Measurements from ENCODE around the gene PFDN2.
"Not testable (repeated sequence)": the region's sequence is repeated elsewhere in the genome, so short reads cannot be mapped to it uniquely, and the experiment has no call there.

PFDN2 gene

GRCh38 chr1:161119092-161119903 is 1.5 kb upstream of the PFDN2 start:
- no peaks in the 10 kb centered on the region for H3K27me3 ChIP-seq
- peak overlapping the region; percentile 86 to 95 for H3K4me3 ChIP-seq (ENCODE audit: low read depth in 1 of 2, low read length in 1 of 2)
- peaks cover 50% of the 10 kb centered on the region for H3K36me3 ChIP-seq
- H3K9me3 ChIP-seq = no peaks in the 10 kb centered on the region
- TF ChIP-seq CTCF (IDR thresholded peaks at IDR 0.05) = peak; percentile 42
- peaks cover 50 to 54% of the 10 kb centered on the region in 2 experiments for H3K4me1 ChIP-seq (ENCODE audit: control insufficient read depth in 1 of 2, insufficient read depth in 1 of 2, low read depth in 1 of 2, low read length in 1 of 2)
- H3K27ac ChIP-seq = peak overlapping the region; percentile 91

- H3K27ac ChIP-seq; H3K4me3 ChIP-seq (ENCODE audit: low read depth in 1 of 2, low read length in 1 of 2); H3K9me3 ChIP-seq; H3K27me3 ChIP-seq: not testable (repeated sequence)
- H3K36me3 ChIP-seq = peaks cover 20% of the 10 kb centered on the region
- peaks cover 43 to 48% of the 10 kb centered on the region in 2 experiments for H3K4me1 ChIP-seq (ENCODE audit: control insufficient read depth in 1 of 2, insufficient read depth in 1 of 2, low read depth in 1 of 2, low read length in 1 of 2)
Measured at GRCh38 chr1:161115961-161116360, 1.9 kb downstream of the PFDN2 start.

DNA sequence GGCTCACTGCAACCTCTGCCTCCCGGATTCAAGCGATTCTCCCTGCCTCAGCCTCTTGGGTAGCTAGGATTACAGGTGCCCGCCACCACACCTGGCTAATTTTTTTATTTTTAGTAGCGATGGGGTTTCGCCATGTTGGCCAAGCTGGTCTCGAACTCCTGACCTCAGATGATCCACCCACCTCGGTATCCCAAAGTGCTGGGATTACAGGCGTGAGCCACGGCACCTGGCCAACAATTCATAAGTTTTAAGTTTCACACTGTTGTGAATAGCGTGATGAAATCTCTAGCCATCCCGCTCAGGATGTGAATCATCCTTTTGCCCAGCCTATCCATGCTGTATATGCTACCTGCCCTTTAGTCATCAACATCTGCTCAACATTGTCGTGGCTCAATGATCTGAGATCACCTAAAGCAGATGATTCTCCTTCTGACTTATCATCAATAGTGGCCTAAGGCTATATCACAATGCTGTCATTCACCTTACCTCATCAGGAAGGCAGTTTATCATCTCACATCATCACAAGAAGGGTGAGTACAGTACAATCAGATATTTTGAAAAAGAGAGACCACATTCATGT is 2.6 kb downstream of the PFDN2 start:
- Histone ChIP-seq H3K27me3 (no peaks in the 10 kb centered on the region), H3K9me3 (no peaks in the 10 kb centered on the region), H3K4me1 (ENCODE audit: control insufficient read depth in 1 of 2, insufficient read depth in 1 of 2, low read depth in 1 of 2, low read length in 1 of 2) (peaks cover 40 to 44% of the 10 kb centered on the region in 2 experiments), H3K36me3 (peaks cover 13% of the 10 kb centered on the region), H3K4me3 (ENCODE audit: low read depth in 1 of 2, low read length in 1 of 2) (no peak overlapping the region), H3K27ac (no peak overlapping the region)
- no peak for TF ChIP-seq CTCF (IDR thresholded peaks at IDR 0.05)

DNA sequence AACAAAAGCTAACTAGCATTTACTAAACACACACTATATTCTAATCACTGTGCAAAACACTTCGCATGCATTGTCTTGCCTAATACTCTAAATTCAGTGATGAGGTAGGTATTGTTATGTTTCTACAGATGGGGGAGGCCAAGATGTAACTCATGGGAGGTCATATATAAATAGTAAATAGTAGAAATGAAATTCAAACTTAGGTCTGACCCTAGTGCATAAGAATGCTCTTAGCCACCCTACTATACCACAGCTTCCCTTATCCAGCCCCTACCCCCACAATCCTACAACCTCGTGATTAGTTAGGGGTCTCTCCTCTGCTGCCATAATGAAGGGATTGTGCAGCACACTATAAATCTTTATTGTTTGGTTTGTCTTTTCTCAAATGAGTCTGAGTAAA is 3.3 kb downstream of the PFDN2 start:
- no peaks in the 10 kb centered on the region for H3K9me3 ChIP-seq
- no peaks in the 10 kb centered on the region for H3K27me3 ChIP-seq
- no peak overlapping the region for H3K4me3 ChIP-seq (ENCODE audit: low read depth in 1 of 2, low read length in 1 of 2)
- no peak for TF ChIP-seq CTCF (IDR thresholded peaks at IDR 0.05)
- H3K27ac ChIP-seq = no peak overlapping the region
- H3K36me3 ChIP-seq = peaks cover 6% of the 10 kb centered on the region
- peaks cover 36 to 38% of the 10 kb centered on the region in 2 experiments for H3K4me1 ChIP-seq (ENCODE audit: control insufficient read depth in 1 of 2, insufficient read depth in 1 of 2, low read depth in 1 of 2, low read length in 1 of 2)

DNA sequence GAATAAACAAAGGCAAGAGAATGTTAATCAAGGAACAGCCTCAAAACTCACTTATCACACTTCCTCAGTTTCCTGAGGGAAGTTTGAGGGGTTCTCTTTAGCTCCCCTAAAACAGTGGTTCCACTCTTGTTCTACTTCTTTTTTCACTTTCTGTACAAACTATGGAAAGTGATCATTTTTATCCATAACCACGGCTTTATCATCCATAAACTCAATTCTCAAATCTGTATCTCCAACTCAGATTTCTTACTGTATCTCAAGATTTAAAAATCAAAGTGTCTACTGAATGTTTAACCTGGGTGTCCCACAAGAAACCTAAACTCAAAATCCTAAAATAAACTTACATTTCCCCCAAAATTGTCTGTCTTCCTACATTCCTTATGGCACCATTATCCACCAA is 3.9 kb downstream of the PFDN2 start:
- Histone ChIP-seq H3K4me1 (ENCODE audit: control insufficient read depth in 1 of 2, insufficient read depth in 1 of 2, low read depth in 1 of 2, low read length in 1 of 2) (peaks cover 29 to 32% of the 10 kb centered on the region in 2 experiments), H3K36me3 (no peaks in the 10 kb centered on the region), H3K27ac (no peak overlapping the region), H3K4me3 (ENCODE audit: low read depth in 1 of 2, low read length in 1 of 2) (no peak overlapping the region), H3K27me3 (no peaks in the 10 kb centered on the region), H3K9me3 (no peaks in the 10 kb centered on the region)
- no peak for TF ChIP-seq CTCF (IDR thresholded peaks at IDR 0.05)

- Histone ChIP-seq H3K4me3 (ENCODE audit: low read depth in 1 of 2, low read length in 1 of 2) (no peak overlapping the region), H3K9me3 (no peaks in the 10 kb centered on the region), H3K27me3 (no peaks in the 10 kb centered on the region), H3K36me3 (no peaks in the 10 kb centered on the region), H3K27ac (no peak overlapping the region), H3K4me1 (ENCODE audit: control insufficient read depth in 1 of 2, insufficient read depth in 1 of 2, low read depth in 1 of 2, low read length in 1 of 2) (peaks cover 10 to 13% of the 10 kb centered on the region in 2 experiments)
- TF ChIP-seq CTCF (IDR thresholded peaks at IDR 0.05) = no peak
Measured at GRCh38 chr1:161111527-161111926, 6.3 kb downstream of the PFDN2 start.
